AG10803 (cell line): ENCODE results near the gene PET100.

Experiments
- DNase-seq: peaks from one replicate; pipeline ENCODE4 v3.0.0; 2010; ENCODE audit warnings: low read depth
- H3K4me3 ChIP-seq: 2 replicates; pipeline ENCODE4 v1.5.1; 2011; ENCODE audit warnings: mild to moderate bottlenecking, low read length, control low read depth
- TF ChIP-seq, protein P1 (sequence below): conservative IDR thresholded peaks from 2 replicates; pipeline ENCODE4 v1.5.1; 2011; ENCODE audit warnings: mild to moderate bottlenecking, low read length, control low read depth, inconsistent platforms

The PET100 gene, protein sequence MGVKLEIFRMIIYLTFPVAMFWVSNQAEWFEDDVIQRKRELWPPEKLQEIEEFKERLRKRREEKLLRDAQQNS

DNA sequence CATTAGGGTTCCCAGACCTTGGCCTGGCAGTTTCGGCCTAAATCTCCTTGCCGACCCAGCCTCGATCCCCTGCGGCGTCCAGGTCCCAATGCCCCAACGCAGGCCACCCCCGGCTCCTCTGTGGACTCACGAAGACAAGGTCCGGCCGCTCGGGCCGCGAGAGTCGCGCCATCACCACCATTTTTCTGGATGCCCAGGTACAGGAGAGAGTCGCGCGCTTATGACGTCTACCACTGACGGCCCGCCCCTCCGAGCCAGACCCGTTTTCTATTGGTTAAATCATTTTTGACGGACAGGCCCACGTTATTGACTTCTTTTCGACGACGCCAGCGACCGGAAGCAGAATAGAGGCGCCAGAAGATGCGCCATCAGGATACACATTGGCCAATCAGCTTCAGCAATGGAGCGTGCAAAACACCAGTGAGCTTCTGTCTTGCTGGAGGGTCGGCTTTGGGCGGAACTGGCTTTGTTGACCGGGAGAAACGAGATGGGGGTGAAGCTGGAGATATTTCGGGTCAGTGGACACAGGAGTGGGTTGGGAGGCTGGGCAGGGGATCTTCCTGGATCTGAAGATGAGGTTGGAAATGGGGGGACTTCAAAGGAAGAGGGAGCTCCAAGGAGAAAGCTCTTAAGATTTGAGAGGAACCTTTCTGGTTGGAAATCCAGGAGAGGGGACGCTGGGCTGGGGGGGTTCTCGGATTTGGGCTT lies at the start of gene PET100, which contains the start of gene XAB2:
Gene PET100, plus strand, starts transcription at position 447 of the 708 bp plus-strand sequence. Its CDS starts 41 bp downstream, at position 488.
Gene XAB2, minus strand, starts transcription at position 199 of the 708 bp plus-strand sequence. Its CDS starts 18 bp downstream, at position 181.
- peak within 1 kb of the TSS; percentile 99 for H3K4me3 ChIP-seq
- TF ChIP-seq, protein P1, sequence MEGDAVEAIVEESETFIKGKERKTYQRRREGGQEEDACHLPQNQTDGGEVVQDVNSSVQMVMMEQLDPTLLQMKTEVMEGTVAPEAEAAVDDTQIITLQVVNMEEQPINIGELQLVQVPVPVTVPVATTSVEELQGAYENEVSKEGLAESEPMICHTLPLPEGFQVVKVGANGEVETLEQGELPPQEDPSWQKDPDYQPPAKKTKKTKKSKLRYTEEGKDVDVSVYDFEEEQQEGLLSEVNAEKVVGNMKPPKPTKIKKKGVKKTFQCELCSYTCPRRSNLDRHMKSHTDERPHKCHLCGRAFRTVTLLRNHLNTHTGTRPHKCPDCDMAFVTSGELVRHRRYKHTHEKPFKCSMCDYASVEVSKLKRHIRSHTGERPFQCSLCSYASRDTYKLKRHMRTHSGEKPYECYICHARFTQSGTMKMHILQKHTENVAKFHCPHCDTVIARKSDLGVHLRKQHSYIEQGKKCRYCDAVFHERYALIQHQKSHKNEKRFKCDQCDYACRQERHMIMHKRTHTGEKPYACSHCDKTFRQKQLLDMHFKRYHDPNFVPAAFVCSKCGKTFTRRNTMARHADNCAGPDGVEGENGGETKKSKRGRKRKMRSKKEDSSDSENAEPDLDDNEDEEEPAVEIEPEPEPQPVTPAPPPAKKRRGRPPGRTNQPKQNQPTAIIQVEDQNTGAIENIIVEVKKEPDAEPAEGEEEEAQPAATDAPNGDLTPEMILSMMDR, result no peak
- peak; percentile 99 for DNase-seq

DNA sequence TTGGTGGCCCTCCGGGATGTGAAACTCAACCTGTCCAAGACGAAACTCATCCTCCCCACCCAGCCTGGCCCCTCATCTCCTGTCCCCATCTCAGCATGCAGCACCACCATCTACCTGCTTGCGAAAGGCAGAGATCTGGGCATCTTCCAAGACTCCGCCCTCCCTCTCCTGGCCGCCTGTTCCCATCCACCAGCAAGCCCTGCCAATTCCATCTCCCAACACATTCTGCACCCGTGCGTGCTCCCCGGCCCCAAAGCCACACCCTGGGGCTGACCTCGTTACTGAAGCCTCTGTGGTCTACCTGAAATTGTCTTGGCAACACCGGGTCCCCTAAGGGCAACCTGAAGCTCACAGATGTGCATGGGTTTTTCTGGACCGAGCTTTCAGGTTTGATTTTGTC lies 47.1 kb upstream of the PET100 start:
- H3K4me3 ChIP-seq, result no peak overlapping the region
- TF ChIP-seq, protein P1, result no peak
- DNase-seq, result no peak

DNA sequence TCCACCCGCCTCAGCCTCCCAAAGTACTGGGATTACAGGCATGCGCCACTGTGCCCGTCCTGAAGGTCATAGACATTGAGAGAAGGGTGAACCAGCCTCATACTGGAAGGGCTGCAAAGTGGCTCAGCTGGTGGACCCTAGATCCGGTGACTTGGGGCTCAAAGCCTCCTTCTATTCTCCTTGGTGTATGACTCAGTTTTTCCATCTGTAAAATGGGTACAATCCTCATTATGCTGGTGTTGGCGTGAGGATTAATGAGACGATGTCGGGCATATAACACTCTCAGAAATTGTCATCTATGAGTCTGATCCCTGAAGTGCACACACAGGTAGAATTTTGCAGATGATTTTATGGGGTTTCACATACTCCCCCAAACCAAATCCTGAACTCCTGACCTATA lies 39.8 kb upstream of the PET100 start:
- no peak overlapping the region for H3K4me3 ChIP-seq
- TF ChIP-seq, protein P1, result no peak
- DNase-seq, result no peak

DNA sequence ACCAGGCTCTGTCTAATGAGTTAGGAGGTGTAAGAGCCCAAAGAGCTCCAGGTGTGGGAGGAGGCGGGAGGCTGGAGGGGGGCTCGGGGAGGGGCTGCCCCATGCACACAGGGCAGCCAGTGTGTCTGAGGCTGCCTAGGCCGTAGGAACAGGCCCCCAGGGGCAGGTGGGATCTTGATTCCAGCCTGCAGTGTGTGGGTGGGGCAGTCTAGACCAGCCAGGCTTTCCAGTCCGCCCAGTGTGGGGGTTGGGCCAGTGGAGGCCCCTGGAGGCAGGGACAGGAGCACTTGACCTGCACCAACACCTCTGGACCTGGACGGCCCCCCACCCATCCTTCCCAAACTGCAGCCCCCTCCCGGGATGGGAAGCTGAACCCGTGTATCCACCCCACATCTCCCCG lies 39.3 kb upstream of the PET100 start:
- DNase-seq, result no peak
- TF ChIP-seq, protein P1, result no peak
- H3K4me3 ChIP-seq, result no peak overlapping the region

DNA sequence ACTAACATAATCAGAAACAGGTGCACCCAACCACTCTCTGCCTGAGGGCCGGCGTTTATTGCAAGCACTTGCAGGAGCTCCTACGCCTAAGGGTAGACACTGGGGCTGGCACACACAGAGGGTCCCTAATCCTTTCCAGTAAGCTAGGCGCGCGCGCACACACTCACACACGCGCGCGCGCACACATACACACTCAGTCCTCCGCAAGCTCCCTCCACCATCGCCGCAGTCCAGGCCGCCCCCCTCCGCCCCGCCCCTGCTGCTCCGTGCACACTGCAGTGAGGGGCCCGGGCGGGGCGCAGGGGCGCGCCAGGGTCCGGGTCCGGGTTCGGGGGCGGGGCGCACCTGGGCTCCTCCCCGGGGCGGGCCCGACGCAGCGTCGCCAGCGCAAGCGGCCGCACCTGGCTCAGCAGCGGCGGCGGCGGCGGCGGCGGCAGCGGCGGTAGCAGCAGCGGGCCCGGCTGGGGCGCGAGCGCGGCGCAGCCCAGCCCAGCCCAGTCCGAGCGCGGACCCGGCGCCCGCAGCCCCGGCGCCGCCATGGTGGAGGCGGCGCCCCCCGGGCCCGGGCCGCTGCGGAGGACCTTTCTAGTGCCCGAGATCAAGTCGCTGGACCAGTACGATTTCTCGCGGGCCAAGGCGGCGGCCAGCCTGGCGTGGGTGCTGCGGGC lies 34.0 kb upstream of the PET100 start, which contains the start of gene CAMSAP3:
Gene CAMSAP3, plus strand, starts transcription at position 398 of the 668 bp plus-strand sequence. Its CDS starts 140 bp downstream, at position 538.
- peak; percentile 51 for DNase-seq
- no peak within 1 kb of the TSS for H3K4me3 ChIP-seq
- TF ChIP-seq, protein P1, result no peak

DNA sequence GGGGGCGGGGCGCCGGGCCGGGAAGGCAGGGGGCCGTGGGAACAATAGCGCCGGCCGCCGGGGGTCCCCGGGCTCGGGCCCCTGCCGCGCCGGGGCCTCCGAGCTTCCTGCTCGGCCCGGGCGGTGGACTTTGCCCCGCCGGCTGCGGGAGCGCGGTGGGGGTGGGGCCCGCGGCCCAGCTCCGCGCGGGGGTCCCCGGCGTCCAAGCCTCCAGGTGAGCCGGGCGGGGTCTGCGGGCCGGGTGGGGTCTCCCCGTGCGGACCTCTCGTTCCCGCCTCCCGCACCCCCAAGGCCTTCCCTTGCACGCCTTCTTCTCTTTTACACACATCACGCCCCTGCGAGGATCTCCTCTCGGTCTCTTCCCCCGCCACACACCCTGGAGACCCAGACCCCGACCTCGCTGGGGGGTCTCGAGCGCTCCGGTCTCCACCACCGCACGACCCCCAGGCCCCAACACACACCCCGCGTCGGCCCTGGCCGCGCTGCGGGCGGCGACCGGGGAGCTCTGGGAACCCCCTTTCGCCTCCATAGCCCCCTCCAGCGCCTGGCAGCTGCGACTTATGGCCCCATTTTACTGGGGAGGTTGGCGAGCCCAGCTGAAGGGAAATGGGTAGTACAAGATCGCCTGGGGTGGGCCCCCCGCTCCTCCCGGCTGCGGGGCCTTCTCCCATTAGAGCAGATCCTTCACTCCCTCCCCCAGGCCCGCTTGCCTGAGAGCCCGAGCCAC lies 33.2 kb upstream of the PET100 start:
- DNase-seq, result no peak
- TF ChIP-seq, protein P1, result no peak
- no peak overlapping the region for H3K4me3 ChIP-seq
